ENCODE results near the gene ROPN1L. TPM values are rescaled to one million over a fixed set of nuclear protein-coding genes. Genes with fewer than 3 reads are reported as not detected.

ROPN1L gene
- polyA plus RNA-seq, 1 donor from 2014 or later = 0.52 TPM

DNA sequence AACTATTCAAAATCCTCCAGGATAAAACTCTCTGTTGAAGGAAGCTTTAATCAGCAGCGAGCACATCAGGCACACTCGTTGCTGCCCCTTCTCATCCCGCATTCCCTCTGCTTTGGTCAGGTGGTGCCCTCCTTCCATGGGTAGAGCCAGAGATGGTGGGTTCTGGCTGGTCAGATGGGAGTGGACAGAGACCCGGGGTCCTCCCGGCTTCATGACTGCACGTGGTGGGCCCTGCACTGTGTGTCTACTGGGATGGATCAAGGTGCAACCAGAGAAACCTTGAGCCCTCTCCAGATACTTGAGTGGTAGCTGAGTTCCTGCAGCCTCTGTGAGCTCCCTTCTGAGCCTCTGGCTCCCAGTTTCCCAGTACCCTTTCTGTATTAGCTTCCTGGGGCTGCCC lies 36.3 kb downstream of the ROPN1L start:
- H3K27ac ChIP-seq (ENCODE audit: low read length) = no peak overlapping the region
- no peak overlapping the region for H3K4me2 ChIP-seq (ENCODE audit: low read length)
- no peak for TF ChIP-seq POLR2AphosphoS5 (IDR thresholded peaks at IDR 0.05)
- TF ChIP-seq, protein P1, sequence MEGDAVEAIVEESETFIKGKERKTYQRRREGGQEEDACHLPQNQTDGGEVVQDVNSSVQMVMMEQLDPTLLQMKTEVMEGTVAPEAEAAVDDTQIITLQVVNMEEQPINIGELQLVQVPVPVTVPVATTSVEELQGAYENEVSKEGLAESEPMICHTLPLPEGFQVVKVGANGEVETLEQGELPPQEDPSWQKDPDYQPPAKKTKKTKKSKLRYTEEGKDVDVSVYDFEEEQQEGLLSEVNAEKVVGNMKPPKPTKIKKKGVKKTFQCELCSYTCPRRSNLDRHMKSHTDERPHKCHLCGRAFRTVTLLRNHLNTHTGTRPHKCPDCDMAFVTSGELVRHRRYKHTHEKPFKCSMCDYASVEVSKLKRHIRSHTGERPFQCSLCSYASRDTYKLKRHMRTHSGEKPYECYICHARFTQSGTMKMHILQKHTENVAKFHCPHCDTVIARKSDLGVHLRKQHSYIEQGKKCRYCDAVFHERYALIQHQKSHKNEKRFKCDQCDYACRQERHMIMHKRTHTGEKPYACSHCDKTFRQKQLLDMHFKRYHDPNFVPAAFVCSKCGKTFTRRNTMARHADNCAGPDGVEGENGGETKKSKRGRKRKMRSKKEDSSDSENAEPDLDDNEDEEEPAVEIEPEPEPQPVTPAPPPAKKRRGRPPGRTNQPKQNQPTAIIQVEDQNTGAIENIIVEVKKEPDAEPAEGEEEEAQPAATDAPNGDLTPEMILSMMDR (IDR thresholded peaks at IDR 0.05; ENCODE audit: poor library complexity, severe bottlenecking) = no peak
- TF ChIP-seq SMC3 (conservative IDR thresholded peaks at IDR 0.05; ENCODE audit: poor library complexity) = no peak
- TF ChIP-seq EZH2 (IDR thresholded peaks at IDR 0.05; ENCODE audit: borderline replicate concordance, insufficient read depth, low read length, poor library complexity, severe bottlenecking) = no peak
- no peak for TF ChIP-seq MXI1 (conservative IDR thresholded peaks at IDR 0.05; ENCODE audit: poor library complexity, severe bottlenecking)
- no peak for TF ChIP-seq TAF1 (IDR thresholded peaks at IDR 0.05; ENCODE audit: low read depth)
- TF ChIP-seq, protein P2, sequence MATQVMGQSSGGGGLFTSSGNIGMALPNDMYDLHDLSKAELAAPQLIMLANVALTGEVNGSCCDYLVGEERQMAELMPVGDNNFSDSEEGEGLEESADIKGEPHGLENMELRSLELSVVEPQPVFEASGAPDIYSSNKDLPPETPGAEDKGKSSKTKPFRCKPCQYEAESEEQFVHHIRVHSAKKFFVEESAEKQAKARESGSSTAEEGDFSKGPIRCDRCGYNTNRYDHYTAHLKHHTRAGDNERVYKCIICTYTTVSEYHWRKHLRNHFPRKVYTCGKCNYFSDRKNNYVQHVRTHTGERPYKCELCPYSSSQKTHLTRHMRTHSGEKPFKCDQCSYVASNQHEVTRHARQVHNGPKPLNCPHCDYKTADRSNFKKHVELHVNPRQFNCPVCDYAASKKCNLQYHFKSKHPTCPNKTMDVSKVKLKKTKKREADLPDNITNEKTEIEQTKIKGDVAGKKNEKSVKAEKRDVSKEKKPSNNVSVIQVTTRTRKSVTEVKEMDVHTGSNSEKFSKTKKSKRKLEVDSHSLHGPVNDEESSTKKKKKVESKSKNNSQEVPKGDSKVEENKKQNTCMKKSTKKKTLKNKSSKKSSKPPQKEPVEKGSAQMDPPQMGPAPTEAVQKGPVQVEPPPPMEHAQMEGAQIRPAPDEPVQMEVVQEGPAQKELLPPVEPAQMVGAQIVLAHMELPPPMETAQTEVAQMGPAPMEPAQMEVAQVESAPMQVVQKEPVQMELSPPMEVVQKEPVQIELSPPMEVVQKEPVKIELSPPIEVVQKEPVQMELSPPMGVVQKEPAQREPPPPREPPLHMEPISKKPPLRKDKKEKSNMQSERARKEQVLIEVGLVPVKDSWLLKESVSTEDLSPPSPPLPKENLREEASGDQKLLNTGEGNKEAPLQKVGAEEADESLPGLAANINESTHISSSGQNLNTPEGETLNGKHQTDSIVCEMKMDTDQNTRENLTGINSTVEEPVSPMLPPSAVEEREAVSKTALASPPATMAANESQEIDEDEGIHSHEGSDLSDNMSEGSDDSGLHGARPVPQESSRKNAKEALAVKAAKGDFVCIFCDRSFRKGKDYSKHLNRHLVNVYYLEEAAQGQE (IDR thresholded peaks at IDR 0.05; ENCODE audit: borderline replicate concordance) = no peak
- TF ChIP-seq RAD21 (conservative IDR thresholded peaks at IDR 0.05) = no peak
- TF ChIP-seq EP300 (conservative IDR thresholded peaks at IDR 0.05; ENCODE audit: poor library complexity, severe bottlenecking) = no peak
- no peaks in the 10 kb centered on the region for H3K9me3 ChIP-seq (ENCODE audit: low read length)
- H3K36me3 ChIP-seq (ENCODE audit: insufficient read depth, low read length) = no peaks in the 10 kb centered on the region
- H3F3A ChIP-seq (ENCODE audit: insufficient read depth, low read length, poor library complexity, severe bottlenecking) = no peaks in the 10 kb centered on the region
- H3K27me3 ChIP-seq (ENCODE audit: insufficient read depth, low read depth, low read length) = no peaks in the 10 kb centered on the region
- H2AFZ ChIP-seq (ENCODE audit: low read depth, low read length) = no peak overlapping the region
- no peaks in the 10 kb centered on the region for H3K9me2 ChIP-seq (ENCODE audit: insufficient read depth, low read length)
- H3K9ac ChIP-seq (ENCODE audit: low read length) = no peak overlapping the region
- H3K79me2 ChIP-seq (replicated peaks; ENCODE audit: insufficient read depth, low read length) = no peaks in the 10 kb centered on the region
- no peak overlapping the region for H3K4me3 ChIP-seq (ENCODE audit: low read length)
- H4K20me1 ChIP-seq (ENCODE audit: insufficient read depth) = no peaks in the 10 kb centered on the region

DNA sequence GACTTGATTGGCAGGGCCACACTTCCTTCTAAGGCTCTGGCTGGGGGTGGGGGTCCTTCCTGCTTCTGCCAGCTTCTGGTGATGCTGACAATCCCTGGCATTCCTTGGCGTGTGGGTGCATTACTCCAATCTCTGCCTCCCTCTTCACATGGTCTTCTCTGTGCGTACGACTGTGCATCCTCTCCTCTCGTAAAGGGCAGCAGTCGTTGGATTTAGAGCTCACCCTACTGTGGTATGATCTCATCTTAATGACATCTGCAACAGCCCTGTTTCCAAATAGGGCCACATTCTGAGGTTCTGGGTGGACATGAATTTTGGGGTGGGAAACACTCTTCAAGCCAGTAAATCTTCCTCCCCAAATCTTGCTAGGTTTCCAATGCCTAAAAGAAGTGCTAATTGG lies 36.8 kb downstream of the ROPN1L start:
- H3K27ac ChIP-seq (ENCODE audit: low read length) = no peak overlapping the region
- no peaks in the 10 kb centered on the region for H3K79me2 ChIP-seq (replicated peaks; ENCODE audit: insufficient read depth, low read length)
- no peak overlapping the region for H3K4me2 ChIP-seq (ENCODE audit: low read length)
- H2AFZ ChIP-seq (ENCODE audit: low read depth, low read length) = no peak overlapping the region
- H3F3A ChIP-seq (ENCODE audit: insufficient read depth, low read length, poor library complexity, severe bottlenecking) = no peaks in the 10 kb centered on the region
- H3K9ac ChIP-seq (ENCODE audit: low read length) = no peak overlapping the region
- no peaks in the 10 kb centered on the region for H4K20me1 ChIP-seq (ENCODE audit: insufficient read depth)
- H3K4me3 ChIP-seq (ENCODE audit: low read length) = no peak overlapping the region
- no peaks in the 10 kb centered on the region for H3K9me3 ChIP-seq (ENCODE audit: low read length)
- no peak for TF ChIP-seq POLR2AphosphoS5 (IDR thresholded peaks at IDR 0.05)
- TF ChIP-seq, protein P2 (IDR thresholded peaks at IDR 0.05; ENCODE audit: borderline replicate concordance) = no peak
- TF ChIP-seq MXI1 (conservative IDR thresholded peaks at IDR 0.05; ENCODE audit: poor library complexity, severe bottlenecking) = no peak
- no peak for TF ChIP-seq RAD21 (conservative IDR thresholded peaks at IDR 0.05)
- no peak for TF ChIP-seq EZH2 (IDR thresholded peaks at IDR 0.05; ENCODE audit: borderline replicate concordance, insufficient read depth, low read length, poor library complexity, severe bottlenecking)
- TF ChIP-seq SMC3 (conservative IDR thresholded peaks at IDR 0.05; ENCODE audit: poor library complexity) = no peak
- no peak for TF ChIP-seq EP300 (conservative IDR thresholded peaks at IDR 0.05; ENCODE audit: poor library complexity, severe bottlenecking)
- TF ChIP-seq, protein P1 (IDR thresholded peaks at IDR 0.05; ENCODE audit: poor library complexity, severe bottlenecking) = no peak
- no peak for TF ChIP-seq TAF1 (IDR thresholded peaks at IDR 0.05; ENCODE audit: low read depth)
- no peaks in the 10 kb centered on the region for H3K27me3 ChIP-seq (ENCODE audit: insufficient read depth, low read depth, low read length)
- H3K36me3 ChIP-seq (ENCODE audit: insufficient read depth, low read length) = no peaks in the 10 kb centered on the region
- H3K9me2 ChIP-seq (ENCODE audit: insufficient read depth, low read length) = no peaks in the 10 kb centered on the region
